Subcutaneous abdominal adipose tissue (tissue), 5 donors: ENCODE data around the gene CNST.

Experiments used
- H3K27ac ChIP-seq: one replicate; pipeline ENCODE4 v1.7.0; 2013; ENCODE audit warnings: low read depth, mild to moderate bottlenecking, inconsistent platforms, low read length, moderate library complexity
- H3K27me3 ChIP-seq, 5 donors: one replicate each; pipeline ENCODE4 v1.7.0; 2013; ENCODE audit warnings: low read length in 5 of 5, inconsistent platforms in 1 of 5; ENCODE audit not compliant: control insufficient read depth in 5 of 5, insufficient read depth in 4 of 5
- H3K36me3 ChIP-seq, 5 donors: one replicate each; pipeline ENCODE4 v1.7.0; 2013; ENCODE audit warnings: low read length in 5 of 5; ENCODE audit not compliant: control insufficient read depth in 5 of 5, insufficient read depth in 5 of 5
- H3K4me1 ChIP-seq, 5 donors: one replicate each; pipeline ENCODE4 v1.7.0; 2013; ENCODE audit warnings: low read length in 5 of 5, mild to moderate bottlenecking in 3 of 5, moderate library complexity in 1 of 5; ENCODE audit not compliant: control insufficient read depth in 5 of 5, insufficient read depth in 5 of 5
- H3K4me3 ChIP-seq, 5 donors: one replicate each; pipeline ENCODE4 v1.7.0; 2013; ENCODE audit warnings: low read length in 5 of 5, low read depth in 1 of 5
- H3K9ac ChIP-seq, 5 donors: one replicate each; pipeline ENCODE4 v1.7.0; 2013; ENCODE audit warnings: low read length in 5 of 5, mild to moderate bottlenecking in 4 of 5, moderate library complexity in 3 of 5
- H3K9me3 ChIP-seq, 5 donors: one replicate each; pipeline ENCODE4 v1.7.0; 2013; ENCODE audit warnings: low read length in 5 of 5; ENCODE audit not compliant: control insufficient read depth in 5 of 5
- donor health status: healthy.
- donor health status: healthy.
- donor health status: healthy.
- donor health status: healthy.
- donor health status: healthy.

The CNST gene

DNA sequence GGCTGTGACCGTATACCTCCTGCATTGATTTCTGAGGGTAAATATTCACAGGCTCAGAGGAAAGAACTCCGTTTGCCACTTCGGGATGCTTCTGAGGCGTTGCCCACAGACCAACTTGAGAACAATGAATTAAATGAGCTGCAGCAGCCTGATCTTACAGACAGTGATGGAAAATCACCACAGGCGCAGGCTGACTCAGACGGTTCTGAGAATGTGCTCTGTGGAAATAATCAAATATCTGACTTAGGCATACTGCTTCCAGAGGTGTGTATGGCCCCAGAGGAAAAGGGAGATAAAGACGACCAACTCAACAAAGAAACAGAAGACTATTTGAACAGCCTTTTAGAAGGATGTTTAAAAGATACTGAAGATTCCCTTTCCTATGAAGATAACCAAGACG is 81.3 kb downstream of the CNST start:
- H3K36me3 ChIP-seq: peaks cover 23 to 37% (median 27%) of the 10 kb centered on the region in 5 donors

DNA sequence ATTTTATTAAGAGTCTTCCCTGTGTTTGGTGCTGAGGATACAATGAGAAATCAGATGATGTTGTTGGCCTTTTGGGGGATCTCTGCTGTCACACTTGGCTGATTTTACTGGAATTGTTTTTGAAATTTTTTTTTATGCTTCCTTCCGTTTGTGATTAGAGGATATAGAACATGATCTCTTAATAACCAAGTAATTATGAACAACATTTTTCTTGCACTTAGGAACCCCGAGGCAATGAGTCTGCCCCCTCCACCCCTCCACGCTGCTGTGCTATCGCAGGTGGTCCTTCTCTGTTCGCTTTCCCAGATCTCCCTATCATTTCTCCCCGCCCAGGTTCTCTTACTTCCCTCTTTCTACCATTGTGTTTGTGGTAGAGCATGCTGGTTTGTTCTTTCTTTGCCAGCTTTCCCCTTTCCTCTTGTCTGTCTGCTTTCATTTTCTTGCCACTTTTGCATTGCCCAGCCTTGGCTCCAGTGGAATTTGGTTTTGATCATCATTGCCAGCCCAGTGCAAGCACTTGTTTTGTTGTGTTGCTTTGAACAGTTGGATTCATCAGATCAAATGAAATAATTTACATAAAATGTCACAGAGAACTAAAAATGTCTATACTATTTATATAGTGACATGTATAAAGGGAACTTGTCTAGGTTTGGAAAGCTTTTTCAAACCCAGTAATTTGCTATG is 84.9 kb downstream of the CNST start:
- Histone ChIP-seq H3K27ac (no peak overlapping the region), H3K27me3 (no peaks in the 10 kb centered on the region), H3K9ac (no peak overlapping the region), H3K36me3 (peaks cover 16 to 24% (median 22%) of the 10 kb centered on the region in 5 donors), H3K9me3 (no peaks in the 10 kb centered on the region), H3K4me1 (peaks cover 0 to 12% (median 8%) of the 10 kb centered on the region in 5 donors), H3K4me3 (peak overlapping the region in 2 of 5 donors; percentile 2 to 19)

More for the DNA sequence above, 81.3 kb downstream of the CNST start:
- Histone ChIP-seq H3K27ac (no peak overlapping the region), H3K4me3 (peak overlapping the region in 1 of 5 donors; percentile 37), H3K9me3 (no peaks in the 10 kb centered on the region), H3K27me3 (no peaks in the 10 kb centered on the region), H3K9ac (no peak overlapping the region), H3K4me1 (peaks cover 0 to 12% (median 5%) of the 10 kb centered on the region in 5 donors)

DNA sequence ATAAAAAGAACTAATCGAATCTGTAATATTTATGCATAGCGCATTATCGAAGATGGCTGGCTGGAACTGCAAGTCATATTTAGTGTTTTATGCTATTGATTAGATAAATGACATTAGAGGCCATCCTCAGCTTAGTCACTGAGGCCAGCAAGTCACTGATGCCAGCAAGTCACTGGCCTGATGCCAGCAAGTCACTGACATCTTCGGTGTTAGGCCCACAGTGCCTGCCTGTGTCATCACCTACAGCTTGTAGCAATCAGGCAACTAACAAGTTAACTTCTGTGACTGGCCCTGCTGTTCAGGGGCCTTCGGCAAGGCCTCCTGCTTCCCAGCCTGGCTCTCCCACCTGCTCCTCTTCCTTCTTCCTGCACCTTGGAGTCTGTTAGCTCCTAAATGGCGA is 92.3 kb downstream of the CNST start:
- Histone ChIP-seq H3K36me3 (peaks cover 18 to 41% (median 37%) of the 10 kb centered on the region in 5 donors), H3K4me1 (peaks cover 0 to 2% (median 0%) of the 10 kb centered on the region in 5 donors), H3K9me3 (no peaks in the 10 kb centered on the region), H3K9ac (no peak overlapping the region), H3K27ac (no peak overlapping the region), H3K4me3 (no peak overlapping the region), H3K27me3 (no peaks in the 10 kb centered on the region)

DNA sequence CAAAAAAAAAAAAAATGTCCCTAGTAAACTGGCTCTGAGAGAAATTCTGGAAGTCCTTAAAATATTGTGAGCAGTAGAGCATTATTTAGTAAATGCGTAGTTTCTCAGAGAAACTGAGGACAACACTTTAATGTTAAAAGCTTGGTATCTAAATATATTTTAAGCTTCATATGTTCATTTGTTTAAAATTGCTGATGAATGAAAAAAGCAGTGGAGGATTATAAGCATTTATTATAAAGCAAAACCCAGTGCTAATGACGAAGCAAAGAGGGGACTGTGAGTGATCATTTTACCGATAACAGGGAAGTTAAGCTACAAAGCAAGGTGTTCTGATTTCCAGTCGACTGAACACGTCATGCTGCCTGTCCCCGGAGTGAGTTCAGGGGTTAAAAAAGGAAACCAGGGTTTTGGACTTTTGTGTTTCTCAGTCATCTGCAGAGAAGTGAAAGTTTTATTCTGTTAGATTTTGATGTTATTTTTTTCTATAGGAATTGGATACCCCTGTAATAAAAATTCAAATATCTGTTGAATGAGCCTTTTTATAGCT is 93.4 kb downstream of the CNST start:
- H3K9ac ChIP-seq: no peak overlapping the region
- no peaks in the 10 kb centered on the region for H3K9me3 ChIP-seq
- H3K36me3 ChIP-seq: peaks cover 12 to 33% (median 31%) of the 10 kb centered on the region in 5 donors
- no peak overlapping the region for H3K4me3 ChIP-seq
- no peak overlapping the region for H3K27ac ChIP-seq
- H3K27me3 ChIP-seq: no peaks in the 10 kb centered on the region
- H3K4me1 ChIP-seq: no peaks in the 10 kb centered on the region

DNA sequence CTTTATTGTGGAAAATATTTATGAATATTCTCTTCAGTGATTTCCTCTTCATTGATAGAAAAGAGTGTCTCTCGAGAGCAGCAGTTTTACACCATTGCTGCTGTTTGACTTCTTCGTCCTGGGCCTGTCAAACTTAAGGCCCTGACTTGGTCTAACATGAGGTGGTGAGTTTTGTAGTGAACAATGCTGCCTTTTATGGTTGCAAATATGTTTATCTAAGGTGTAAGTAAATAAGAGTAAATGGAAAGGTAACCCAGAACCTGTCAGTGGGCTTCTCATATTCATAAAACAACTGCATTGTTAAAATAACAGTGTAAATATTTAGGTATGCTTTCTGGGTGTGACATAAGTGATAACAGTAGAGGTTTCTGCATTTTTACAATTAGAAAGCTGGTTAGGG is 95.2 kb downstream of the CNST start:
- Histone ChIP-seq H3K27ac (no peak overlapping the region), H3K27me3 (no peaks in the 10 kb centered on the region), H3K36me3 (peaks cover 17 to 44% (median 38%) of the 10 kb centered on the region in 5 donors)

DNA sequence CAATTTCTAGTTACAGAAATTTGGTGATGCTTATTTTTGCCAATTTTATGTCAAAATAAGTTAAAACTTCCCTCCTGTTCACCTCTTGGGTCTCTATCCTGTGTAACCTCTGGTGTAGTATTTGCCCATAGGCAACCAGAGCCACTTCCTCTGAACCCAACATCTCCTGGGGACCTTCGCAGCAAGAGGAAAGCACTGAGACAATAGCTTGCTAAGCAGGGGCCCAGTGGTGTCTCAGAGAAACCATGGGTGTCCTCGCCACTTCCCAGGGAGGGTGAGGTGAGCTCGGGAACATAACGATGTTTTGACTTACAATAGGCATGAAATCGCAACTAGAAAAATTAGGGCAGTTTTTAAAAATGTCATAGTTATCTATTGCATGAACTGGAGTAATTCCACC is 101.5 kb downstream of the CNST start:
- no peak overlapping the region for H3K9ac ChIP-seq
- H3K4me3 ChIP-seq: no peak overlapping the region
- no peak overlapping the region for H3K27ac ChIP-seq
- H3K27me3 ChIP-seq: no peaks in the 10 kb centered on the region
- peaks cover 22 to 37% (median 25%) of the 10 kb centered on the region in 5 donors for H3K36me3 ChIP-seq
- no peaks in the 10 kb centered on the region for H3K4me1 ChIP-seq
- H3K9me3 ChIP-seq: no peaks in the 10 kb centered on the region

More for the DNA sequence above, 95.2 kb downstream of the CNST start:
- no peaks in the 10 kb centered on the region for H3K4me1 ChIP-seq
- H3K9me3 ChIP-seq: no peaks in the 10 kb centered on the region
- no peak overlapping the region for H3K4me3 ChIP-seq
- no peak overlapping the region for H3K9ac ChIP-seq

DNA sequence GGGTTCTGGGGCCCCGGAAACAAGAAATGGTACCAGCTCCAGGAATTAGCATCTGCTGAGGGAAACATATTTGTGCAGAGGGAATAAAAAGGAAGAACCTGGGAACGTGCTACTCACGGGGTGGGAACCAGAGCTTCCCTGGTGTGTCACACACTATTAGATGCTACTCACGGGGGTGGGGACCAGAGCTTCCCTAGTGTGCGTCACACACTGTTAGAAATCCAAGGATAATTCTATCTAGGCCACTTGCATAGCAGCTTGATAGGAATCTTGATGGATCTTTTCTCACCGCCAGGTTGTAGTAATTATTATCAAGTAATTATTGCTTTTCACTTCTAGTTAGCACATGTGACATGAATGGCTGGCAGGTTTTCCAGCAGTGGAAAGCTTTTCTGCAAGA is 103.4 kb downstream of the CNST start:
- peaks cover 18 to 31% (median 25%) of the 10 kb centered on the region in 5 donors for H3K36me3 ChIP-seq
- H3K4me3 ChIP-seq: no peak overlapping the region

DNA sequence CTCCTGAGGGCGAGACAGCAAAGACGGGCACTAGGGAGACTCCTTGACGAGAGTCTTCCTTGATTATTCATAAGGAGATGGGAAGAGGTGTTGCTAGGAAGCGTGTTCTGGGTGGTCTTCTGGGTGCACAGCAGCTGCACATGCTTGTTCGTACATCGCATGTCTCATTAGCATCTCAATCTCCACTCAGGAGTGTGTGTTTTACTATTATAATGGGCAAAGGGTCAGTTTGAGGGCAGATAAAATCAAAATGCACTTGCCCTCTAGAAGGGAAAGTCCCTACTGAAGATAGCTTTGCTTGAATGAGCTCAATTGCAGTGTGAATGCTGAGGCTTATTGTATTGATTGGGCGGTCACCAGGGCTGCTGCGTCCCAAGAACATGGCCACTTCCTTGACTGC is 107.8 kb downstream of the CNST start:
- H3K27ac ChIP-seq: no peak overlapping the region
- peaks cover 0 to 8% (median 7%) of the 10 kb centered on the region in 5 donors for H3K36me3 ChIP-seq
- no peaks in the 10 kb centered on the region for H3K27me3 ChIP-seq
- H3K4me3 ChIP-seq: no peak overlapping the region
- H3K9me3 ChIP-seq: no peaks in the 10 kb centered on the region
- H3K4me1 ChIP-seq: no peaks in the 10 kb centered on the region
- no peak overlapping the region for H3K9ac ChIP-seq

More for the DNA sequence above, 103.4 kb downstream of the CNST start:
- Histone ChIP-seq H3K27ac (no peak overlapping the region), H3K4me1 (no peaks in the 10 kb centered on the region), H3K27me3 (no peaks in the 10 kb centered on the region), H3K9ac (no peak overlapping the region), H3K9me3 (no peaks in the 10 kb centered on the region)

DNA sequence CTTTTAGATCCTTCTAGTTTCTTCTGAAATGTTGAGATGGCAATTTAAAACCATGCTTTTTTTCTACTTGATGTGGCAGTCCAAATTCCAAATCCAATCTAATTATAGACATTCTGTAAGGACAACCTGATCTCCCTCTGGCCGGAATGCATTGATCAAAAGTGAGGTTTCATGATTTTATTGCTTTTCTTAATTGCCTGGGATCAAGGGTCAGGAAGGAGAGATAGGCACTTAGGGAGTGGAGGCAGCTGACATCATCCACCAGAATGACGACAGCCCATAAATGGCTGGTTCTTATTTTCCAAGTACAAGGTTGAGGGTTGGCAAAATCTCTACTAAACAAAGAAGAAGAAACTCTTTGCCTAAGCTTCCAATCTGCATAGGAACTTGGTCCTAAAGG is 111.6 kb downstream of the CNST start:
- Histone ChIP-seq H3K27ac (no peak overlapping the region), H3K36me3 (no peaks in the 10 kb centered on the region), H3K4me1 (peaks cover 2 to 14% (median 10%) of the 10 kb centered on the region in 5 donors), H3K27me3 (no peaks in the 10 kb centered on the region), H3K9ac (no peak overlapping the region), H3K4me3 (no peak overlapping the region), H3K9me3 (no peaks in the 10 kb centered on the region)
